HL-60/S4 (cell line): ENCODE measurements around the gene TMPRSS6.

Experiments used
- in situ Hi-C: fragments of 300-500 bp; cut with MboI; formaldehyde crosslinking; loops from 2 replicates; pipeline ENCODE4 v1.14.3; 2022; ENCODE audit warnings: low sequenced_read_pairs

Gene TMPRSS6

GRCh38 chr22:37119872-37120271, 10.4 kb upstream of the TMPRSS6 start:
- in situ Hi-C loops, result no loop called here

GRCh38 chr22:37118083-37118482, 8.6 kb upstream of the TMPRSS6 start:
- in situ Hi-C loops, result no loop called here

- in situ Hi-C loops, result no loop called here
Measured at GRCh38 chr22:37117092-37117491, 7.6 kb upstream of the TMPRSS6 start.

GRCh38 chr22:37115032-37115431, 5.5 kb upstream of the TMPRSS6 start:
- in situ Hi-C loops, result no loop called here

GRCh38 chr22:37113757-37114156, 4.2 kb upstream of the TMPRSS6 start:
- in situ Hi-C loops, result no loop called here

- in situ Hi-C loops, result no loop called here
Measured at GRCh38 chr22:37112084-37112728, 2.7 kb upstream of the TMPRSS6 start.

- in situ Hi-C loops, result no loop called here
Measured at GRCh38 chr22:37111156-37111717, 1.7 kb upstream of the TMPRSS6 start.

- in situ Hi-C loops, result no loop called here
Measured at GRCh38 chr22:37107816-37108621, 1.5 kb downstream of the TMPRSS6 start.

GRCh38 chr22:37105990-37106389, 3.5 kb downstream of the TMPRSS6 start:
- in situ Hi-C loops, result no loop called here

- in situ Hi-C loops, result no loop called here
Measured at GRCh38 chr22:37105154-37105553, 4.4 kb downstream of the TMPRSS6 start.

- in situ Hi-C loops, result no loop called here
Measured at GRCh38 chr22:37103656-37104452, 5.7 kb downstream of the TMPRSS6 start.

GRCh38 chr22:37103151-37103550, 6.4 kb downstream of the TMPRSS6 start:
- in situ Hi-C loops, result no loop called here

GRCh38 chr22:37101311-37102066, 8.0 kb downstream of the TMPRSS6 start:
- in situ Hi-C loops, result no loop called here

GRCh38 chr22:37100589-37101127, 8.9 kb downstream of the TMPRSS6 start:
- in situ Hi-C loops, result no loop called here

- in situ Hi-C loops, result no loop called here
Measured at GRCh38 chr22:37098976-37099591, 10.4 kb downstream of the TMPRSS6 start.

- in situ Hi-C loops, result no loop called here
Measured at GRCh38 chr22:37097346-37097745, 12.2 kb downstream of the TMPRSS6 start.

GRCh38 chr22:37095113-37095512, 14.4 kb downstream of the TMPRSS6 start:
- in situ Hi-C loops, result no loop called here

- in situ Hi-C loops, result no loop called here
Measured at GRCh38 chr22:37094239-37094638, 15.3 kb downstream of the TMPRSS6 start.

- in situ Hi-C loops, result no loop called here
Measured at GRCh38 chr22:37092997-37093396, 16.5 kb downstream of the TMPRSS6 start.

GRCh38 chr22:37091994-37092393, 17.5 kb downstream of the TMPRSS6 start:
- in situ Hi-C loops, result no loop called here
